NAMALWA (cell line): ENCODE measurements around the gene NACA.

Experiments used
- DNase-seq: peaks from one replicate; pipeline ENCODE4 v3.0.0-alpha.2; 2015; ENCODE audit warnings: low spot score

The NACA gene

GRCh38 chr12:56687223-56688128, 37.6 kb downstream of the NACA start:
- DNase-seq = peak; percentile 65

DNA sequence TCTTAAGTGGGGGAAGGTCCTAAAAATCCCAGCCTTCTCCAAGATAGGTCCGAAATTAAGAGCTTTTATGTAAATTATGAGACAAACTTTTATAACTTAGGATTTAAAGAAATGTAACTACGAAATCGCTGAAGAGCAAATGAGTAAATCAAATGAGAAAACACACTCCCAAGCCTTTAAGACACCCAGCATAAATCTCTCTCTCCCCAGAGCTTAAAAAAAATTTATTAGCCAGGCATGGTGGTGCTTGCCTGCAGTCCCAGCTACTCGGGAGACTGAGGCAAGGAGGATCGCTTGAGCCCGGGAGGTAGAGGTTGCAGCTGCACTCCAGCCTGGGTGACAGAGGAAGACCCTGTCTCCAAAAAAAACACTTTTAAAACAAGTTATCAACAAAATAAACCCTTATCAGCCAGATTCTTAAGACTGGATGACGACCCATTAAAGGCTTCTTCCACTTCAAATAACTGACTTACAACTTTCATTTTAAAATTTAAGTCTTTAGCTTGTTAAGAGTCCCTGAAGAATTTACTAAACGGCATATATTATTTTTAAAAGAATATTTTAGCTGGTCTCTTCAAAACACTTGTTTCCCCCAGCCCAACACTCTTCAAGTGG, 40.2 kb downstream of the NACA start:
- peak; percentile 43 for DNase-seq

GRCh38 chr12:56682323-56682722, 42.8 kb downstream of the NACA start:
- DNase-seq = no peak

GRCh38 chr12:56679883-56680575, 45.1 kb downstream of the NACA start:
- DNase-seq = no peak

DNA sequence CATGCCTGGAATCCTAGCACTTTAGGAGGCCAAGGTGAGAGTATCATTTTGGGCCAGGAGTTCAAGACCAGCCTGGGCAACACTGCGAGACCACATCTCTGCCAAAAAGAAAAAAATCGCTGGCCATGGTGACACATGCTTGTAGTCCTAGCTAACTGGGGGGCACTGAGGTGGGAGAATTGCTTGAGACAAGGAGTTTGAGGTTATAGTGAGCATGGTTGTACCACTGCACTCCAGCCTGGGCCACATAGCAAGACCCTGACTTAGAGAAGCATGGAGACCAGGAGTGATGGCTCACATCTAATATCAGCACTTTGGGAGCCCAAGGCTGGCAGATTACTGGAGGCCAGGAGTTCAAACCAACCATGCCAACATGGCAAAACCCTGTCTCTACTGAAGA, 46.2 kb downstream of the NACA start:
- DNase-seq = no peak

GRCh38 chr12:56677680-56678079, 47.4 kb downstream of the NACA start:
- DNase-seq = no peak

GRCh38 chr12:56676851-56677580, 48.1 kb downstream of the NACA start:
- no peak for DNase-seq

- no peak for DNase-seq
Observed at GRCh38 chr12:56671608-56672007, 53.5 kb downstream of the NACA start.

- no peak for DNase-seq
Observed at GRCh38 chr12:56670836-56671235, 54.3 kb downstream of the NACA start.

DNA sequence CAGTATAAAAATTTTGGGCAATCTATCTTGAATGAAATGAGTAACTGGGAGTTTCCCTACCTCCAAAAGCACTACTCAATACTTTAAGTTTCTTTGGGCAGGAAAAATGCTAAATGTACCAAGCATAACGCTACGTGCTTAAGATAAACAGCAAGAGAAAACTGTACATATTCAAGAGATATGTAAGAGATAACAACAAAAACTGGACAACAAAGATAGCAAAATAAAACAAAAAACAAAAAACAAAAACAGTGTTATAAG, 57.0 kb downstream of the NACA start:
- no peak for DNase-seq
